Activated CD8-positive, alpha-beta memory T cell treated with anti-CD3 and anti-CD28 coated beads, Interleukin-2, amount 50 U/mL, for 24 hours (primary cell): ENCODE measurements around the gene RAD9A.

Experiments used
- DNase-seq: peaks from one replicate; pipeline ENCODE4 v3.0.0-alpha.2; 2020; ENCODE audit errors: extremely low read depth

The RAD9A gene

DNA sequence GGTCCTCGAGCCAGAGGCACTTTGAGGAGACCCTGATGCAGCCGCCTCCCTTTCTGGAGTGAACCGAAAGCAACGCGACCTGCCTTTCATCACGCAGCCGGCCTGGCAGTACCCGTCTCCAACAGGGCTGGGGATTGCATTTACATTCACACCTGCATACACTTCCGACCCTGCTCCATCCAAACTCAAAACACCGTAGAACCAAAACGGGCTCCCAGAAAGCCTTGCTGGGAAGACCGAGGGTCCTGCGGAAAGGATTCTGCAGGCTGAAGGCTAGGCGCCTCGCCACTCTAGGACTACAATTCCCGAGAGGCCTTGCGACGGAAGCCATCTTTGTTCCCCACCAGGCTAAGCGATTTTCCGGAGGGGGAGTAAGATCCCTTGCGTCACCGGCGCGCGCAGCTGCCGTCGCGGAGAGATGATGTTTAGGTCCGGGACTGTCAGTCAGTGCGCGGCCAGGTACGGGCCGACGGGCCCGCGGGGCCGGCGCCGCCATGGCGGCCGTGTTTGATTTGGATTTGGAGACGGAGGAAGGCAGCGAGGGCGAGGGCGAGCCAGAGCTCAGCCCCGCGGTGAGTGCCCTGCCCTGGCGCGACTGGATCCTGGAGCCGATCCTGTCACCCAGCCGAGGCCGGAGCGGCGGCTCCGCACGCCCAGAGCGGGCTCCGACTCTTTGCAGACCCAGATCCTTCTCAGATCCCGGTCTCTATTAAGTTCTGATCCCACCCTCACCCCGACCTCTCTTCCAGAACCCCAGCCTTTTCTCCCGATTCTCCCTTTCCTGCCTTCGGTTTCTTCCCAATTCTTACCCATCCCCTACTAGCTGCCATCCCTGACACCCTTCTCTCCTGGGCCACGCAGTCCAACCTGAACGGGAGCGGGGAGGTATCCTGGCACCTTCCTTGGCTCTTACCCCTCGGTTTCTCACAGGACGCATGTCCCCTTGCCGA lies 36.5 kb downstream of the RAD9A start, which contains the start of gene RPS6KB2:
TSS of gene RPS6KB2 (plus strand) at position 443 of the 950 bp plus-strand sequence. CDS start at position 495, 52 bp downstream.
- DNase-seq, result peak; percentile 100

DNA sequence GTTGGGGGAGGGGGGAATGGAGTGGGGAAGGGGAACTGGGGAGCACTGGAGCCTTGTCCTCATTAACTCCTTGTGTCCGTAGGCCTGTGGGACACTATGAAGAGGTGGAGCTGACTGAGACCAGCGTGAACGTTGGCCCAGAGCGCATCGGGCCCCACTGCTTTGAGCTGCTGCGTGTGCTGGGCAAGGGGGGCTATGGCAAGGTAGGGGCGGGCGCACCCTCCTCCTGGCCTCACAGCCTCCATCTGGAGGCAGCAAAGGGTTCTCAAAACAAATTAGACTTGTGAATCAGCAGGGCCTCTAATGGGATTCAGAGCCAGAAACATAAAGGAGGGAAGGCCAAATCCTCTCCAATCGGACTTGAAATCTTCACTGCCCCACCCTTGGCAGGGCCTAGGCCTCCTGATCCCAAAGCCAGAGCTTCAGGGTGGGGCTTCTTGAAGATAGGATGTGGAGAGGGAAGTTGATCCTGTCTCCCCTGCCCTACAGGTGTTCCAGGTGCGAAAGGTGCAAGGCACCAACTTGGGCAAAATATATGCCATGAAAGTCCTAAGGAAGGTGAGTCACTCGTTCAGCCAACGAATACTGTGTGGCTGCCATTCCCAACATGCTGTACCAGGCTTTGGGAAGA lies 37.4 kb downstream of the RAD9A start:
- DNase-seq, result no peak

DNA sequence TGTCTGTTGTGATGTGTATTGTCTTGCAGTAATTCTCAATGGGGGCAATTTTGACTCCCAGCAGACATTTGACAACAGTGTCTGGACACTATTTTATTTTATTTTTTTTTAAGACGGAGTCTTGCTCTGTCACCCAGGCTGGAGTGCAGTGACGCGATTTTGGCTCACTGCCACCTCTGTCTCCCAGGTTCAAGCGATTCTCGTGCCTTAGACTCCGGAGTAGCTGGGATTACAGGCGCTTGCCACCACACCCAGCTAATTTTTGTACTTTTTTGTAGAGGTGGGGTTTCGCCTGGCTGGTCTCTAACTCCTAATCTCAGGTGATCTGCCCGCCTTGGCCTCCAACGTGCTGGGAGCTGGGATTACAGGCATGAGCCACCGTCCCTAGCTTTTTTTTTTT lies 37.9 kb downstream of the RAD9A start:
- DNase-seq, result no peak

DNA sequence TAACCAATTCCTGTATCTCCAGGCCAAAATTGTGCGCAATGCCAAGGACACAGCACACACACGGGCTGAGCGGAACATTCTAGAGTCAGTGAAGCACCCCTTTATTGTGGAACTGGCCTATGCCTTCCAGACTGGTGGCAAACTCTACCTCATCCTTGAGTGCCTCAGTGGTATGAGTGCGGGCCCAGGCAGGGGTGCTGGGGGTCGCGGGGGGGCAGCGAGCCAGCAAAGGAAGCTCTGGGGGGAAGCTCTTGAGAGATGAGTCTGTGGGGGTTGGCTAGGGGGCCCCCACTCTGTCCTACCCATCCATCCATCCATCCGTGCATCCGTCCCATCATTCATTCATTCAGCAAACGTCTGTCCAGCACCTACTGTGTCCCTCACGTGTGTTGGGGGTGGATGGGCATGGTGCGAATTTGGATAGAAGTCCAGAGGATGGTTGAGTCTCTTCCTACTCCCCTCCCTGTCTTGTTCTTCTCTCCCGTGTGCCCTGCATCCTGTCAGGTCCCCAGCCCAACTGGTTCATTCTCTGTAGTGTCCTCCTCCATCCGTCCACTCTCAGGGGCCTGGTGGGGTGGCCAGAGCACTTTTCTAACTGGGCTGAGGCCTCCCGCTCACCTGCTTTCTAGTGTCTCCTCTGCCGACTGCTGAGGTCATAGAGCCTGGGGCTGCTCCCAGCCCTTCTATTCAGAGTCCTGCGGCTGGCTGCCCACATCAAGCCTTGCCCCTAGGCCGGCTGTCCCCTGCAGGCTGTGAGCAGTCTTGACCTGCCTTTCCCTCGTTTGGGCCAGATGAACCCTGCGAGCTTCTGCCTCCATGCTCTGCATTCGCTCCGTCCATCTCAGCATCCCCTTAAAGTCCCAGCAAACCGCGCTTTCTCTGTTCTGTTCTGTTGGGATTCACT lies 39.8 kb downstream of the RAD9A start:
- no peak for DNase-seq

DNA sequence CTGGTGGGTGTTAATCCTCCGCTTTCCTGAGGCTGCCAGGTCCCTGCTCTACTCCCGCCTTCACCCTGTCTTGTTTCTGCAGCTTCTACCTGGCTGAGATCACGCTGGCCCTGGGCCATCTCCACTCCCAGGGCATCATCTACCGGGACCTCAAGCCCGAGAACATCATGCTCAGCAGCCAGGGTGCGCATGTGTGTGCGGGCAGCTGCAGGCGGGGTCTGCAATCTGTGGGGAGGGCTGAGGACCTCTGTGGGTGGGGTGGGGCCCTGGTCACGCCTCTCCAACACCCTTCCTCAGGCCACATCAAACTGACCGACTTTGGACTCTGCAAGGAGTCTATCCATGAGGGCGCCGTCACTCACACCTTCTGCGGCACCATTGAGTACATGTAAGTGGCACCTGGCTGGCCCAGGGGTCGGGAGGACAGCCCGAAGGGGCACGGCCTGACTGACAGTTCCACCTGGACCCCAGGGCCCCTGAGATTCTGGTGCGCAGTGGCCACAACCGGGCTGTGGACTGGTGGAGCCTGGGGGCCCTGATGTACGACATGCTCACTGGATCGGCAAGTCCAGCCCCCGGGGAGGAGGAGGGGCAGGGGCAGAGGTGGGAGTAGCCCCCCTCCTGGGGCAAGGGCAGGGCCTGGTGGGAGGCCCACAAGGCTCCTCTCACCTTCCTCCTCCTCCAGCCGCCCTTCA lies 41.0 kb downstream of the RAD9A start:
- DNase-seq, result no peak

- no peak for DNase-seq
Measured at GRCh38 chr11:67433536-67434394, 42.0 kb downstream of the RAD9A start.

DNA sequence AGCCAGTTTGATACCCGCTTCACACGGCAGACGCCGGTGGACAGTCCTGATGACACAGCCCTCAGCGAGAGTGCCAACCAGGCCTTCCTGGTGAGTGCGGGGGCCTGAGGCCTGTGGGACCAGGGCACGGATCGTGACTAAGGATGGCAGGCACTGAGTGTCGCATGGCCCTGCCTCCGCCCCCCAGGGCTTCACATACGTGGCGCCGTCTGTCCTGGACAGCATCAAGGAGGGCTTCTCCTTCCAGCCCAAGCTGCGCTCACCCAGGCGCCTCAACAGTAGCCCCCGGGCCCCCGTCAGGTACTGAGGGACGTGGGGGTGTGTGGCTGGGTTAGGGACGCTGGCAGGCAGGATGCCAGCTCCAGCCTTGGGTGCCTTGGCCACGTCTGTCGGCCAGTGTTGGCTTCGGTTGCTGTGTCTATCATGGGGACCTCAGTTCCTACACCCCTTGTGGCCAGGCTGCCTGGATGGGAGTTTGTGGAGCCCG lies 42.7 kb downstream of the RAD9A start:
- DNase-seq, result no peak

DNA sequence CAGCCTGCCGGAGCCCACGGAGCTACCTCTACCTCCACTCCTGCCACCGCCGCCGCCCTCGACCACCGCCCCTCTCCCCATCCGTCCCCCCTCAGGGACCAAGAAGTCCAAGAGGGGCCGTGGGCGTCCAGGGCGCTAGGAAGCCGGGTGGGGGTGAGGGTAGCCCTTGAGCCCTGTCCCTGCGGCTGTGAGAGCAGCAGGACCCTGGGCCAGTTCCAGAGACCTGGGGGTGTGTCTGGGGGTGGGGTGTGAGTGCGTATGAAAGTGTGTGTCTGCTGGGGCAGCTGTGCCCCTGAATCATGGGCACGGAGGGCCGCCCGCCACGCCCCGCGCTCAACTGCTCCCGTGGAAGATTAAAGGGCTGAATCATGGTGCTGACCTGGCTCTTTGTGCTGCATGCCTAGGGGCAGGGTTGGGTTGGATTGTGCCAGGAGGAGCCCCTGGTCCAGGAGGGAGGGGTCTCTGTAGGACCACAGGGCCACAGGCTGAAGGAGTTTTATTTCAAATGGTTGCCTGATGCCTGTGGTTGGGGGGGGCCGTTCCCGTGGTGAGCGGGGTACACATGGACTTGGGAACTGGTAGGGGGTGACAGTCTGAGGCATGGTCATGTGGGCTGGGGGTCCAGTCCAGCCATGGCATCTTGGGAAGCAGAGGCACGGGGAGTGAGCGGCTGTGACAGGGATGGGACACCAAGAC lies 43.4 kb downstream of the RAD9A start:
- no peak for DNase-seq

DNA sequence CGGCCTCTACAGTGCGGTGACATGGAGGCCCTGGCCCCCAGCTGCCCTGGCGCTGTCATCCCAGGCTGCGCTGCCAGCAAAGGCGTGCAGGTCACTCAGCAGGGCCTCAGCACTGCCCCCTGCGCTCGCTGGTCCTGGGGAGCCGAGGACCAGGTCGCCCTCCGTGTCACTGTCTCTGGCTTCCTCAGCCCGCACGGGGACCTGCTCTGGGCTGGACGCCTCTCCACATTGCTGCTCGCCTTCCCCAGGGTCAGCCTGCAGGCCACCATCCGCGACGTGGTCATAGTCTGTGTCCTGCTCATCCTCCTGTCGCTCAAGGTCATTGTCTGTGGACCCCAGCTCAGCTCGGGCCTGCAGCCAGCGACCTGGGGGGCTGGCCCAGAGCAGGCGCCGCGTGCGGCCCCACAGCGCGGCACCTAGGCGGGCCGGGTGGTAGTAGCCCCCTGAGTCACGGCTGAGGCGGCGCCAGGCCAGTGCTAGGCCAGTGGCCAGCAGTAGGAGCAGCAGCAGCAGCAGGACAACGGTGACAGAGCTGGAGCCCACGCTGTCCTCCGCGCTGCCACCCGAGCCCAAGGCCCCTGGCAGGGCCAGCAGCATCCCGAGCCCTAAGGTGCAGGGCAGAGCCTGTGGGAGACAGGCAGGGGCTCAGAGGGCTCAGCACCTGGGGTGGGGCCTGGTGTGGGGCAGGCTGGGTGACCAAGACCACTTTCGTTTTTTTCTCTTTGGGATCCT lies 44.1 kb downstream of the RAD9A start:
- no peak for DNase-seq

- no peak for DNase-seq
Measured at GRCh38 chr11:67436459-67437081, 44.8 kb downstream of the RAD9A start.

- no peak for DNase-seq
Measured at GRCh38 chr11:67437082-67437808, 45.5 kb downstream of the RAD9A start, which contains the start of gene PTPRCAP. TSS of gene PTPRCAP (minus strand) at chr11:67437682. CDS start at chr11:67437619, 63 bp downstream.

GRCh38 chr11:67437809-67438157 lies 46.0 kb downstream of the RAD9A start:
- DNase-seq, result no peak

DNA sequence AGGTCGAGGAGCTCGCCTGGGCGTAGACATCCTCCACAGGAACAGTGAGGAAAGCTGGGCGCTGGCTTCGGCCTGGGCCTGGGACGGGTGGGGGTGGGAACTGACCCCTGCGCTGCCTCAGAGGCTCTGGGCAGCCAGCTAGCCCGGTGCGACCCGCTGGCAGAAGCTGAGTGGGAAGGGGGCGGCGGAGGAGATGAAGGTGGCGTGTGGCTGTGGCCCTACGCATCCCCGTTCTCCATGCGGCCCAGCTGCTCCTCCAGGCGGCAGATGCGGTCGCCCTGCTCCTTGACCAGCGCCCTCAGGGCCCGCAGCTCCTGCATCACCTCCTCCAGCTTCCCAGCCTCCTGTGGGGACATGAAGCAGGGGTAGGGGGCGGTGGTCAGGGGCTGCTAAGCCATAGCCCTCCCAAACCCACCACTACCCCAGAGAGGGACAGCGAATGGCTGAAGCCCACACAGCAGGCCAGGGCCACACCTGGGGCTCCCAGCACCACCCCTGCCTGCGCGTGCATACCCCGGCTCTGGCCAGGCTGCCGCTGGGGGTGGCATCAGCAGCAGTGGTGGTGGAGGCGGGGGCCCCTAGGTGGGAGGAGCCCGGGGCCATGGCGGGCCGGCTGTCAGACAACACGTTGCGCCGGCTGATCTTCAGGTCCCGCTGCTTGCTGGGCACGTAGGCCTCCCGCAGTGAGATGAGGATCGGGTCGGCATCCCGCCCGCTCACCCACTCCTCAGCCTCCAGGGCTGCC lies 46.5 kb downstream of the RAD9A start:
- no peak for DNase-seq

- DNase-seq, result no peak
Measured at GRCh38 chr11:67439321-67440228, 47.8 kb downstream of the RAD9A start.

DNA sequence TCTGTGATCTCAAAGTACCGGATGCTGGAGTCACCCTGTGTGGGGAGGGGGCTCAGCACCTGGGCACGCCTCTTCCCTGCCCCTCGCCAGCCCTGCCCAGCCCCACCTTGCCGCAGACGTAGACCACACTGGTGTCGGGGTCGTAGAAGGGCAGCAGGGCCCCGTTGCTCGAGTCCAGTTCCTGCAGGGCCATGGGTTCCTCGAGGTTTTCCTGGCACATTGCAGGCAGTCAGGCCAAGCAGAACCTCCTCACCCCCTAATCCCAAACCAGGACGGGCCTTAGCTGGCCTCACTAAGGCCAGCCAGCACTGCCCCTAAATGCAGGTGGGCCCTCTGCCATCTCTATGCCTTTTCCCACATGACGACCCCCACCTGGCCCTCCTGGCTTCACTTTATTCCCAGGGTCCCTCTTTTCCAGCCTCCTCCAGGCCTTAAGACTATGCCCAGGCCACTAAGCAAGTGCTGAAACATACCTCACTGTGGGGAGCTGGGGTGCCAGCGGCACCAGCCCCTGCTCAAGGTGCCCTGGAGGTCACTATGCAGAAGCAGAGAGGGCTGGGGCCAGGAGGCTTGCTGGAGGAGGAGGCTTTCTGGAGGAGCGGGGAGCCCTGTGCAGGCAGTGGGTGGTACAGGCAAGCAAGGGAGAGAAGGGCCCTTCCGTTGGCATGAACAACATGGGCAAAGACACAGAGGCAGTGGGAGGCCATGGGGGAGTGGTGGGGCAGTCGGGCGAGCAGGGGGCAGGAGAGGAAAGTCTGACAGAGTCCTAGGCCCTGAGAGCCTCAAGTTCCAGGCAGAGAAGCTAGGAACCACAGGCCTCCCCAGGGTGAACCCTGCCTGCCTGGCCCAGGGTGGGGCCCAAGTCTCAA lies 48.7 kb downstream of the RAD9A start:
- DNase-seq, result no peak
